SW480 (cell line): ENCODE data around the gene SDF4.
A peak's percentile ranks its signal among the peaks of the same experiment; 100 is the strongest.

Experiments used
- DNase-seq: peaks from one replicate; pipeline ENCODE4 v3.0.0-alpha.2; 2016; ENCODE audit warnings: low spot score

Gene SDF4

GRCh38 chr1:1228187-1228586 lies 3.6 kb downstream of the SDF4 start:
- DNase-seq, result no peak

- no peak for DNase-seq
Measured at GRCh38 chr1:1227386-1227785, 4.4 kb downstream of the SDF4 start.

GRCh38 chr1:1226566-1227362 lies 5.0 kb downstream of the SDF4 start:
- DNase-seq, result no peak

GRCh38 chr1:1225913-1226312 lies 5.9 kb downstream of the SDF4 start:
- DNase-seq, result no peak

- no peak for DNase-seq
Measured at GRCh38 chr1:1225238-1225845, 6.5 kb downstream of the SDF4 start.

GRCh38 chr1:1223891-1224290 lies 7.9 kb downstream of the SDF4 start:
- no peak for DNase-seq

- no peak for DNase-seq
Measured at GRCh38 chr1:1223321-1223720, 8.5 kb downstream of the SDF4 start.

GRCh38 chr1:1222575-1223225 lies 9.1 kb downstream of the SDF4 start:
- DNase-seq, result no peak

- DNase-seq, result no peak
Measured at GRCh38 chr1:1221887-1222574, 9.8 kb downstream of the SDF4 start.

- DNase-seq, result no peak
Measured at GRCh38 chr1:1220197-1220596, 11.6 kb downstream of the SDF4 start.

- DNase-seq, result no peak
Measured at GRCh38 chr1:1219341-1219740, 12.5 kb downstream of the SDF4 start.

- no peak for DNase-seq
Measured at GRCh38 chr1:1218524-1219200, 13.1 kb downstream of the SDF4 start.

- peak; percentile 89 for DNase-seq
Measured at GRCh38 chr1:1217621-1218523, 13.9 kb downstream of the SDF4 start.

GRCh38 chr1:1216770-1217620 lies 14.8 kb downstream of the SDF4 start:
- DNase-seq, result no peak

- no peak for DNase-seq
Measured at GRCh38 chr1:1215881-1216605, 15.8 kb downstream of the SDF4 start.

- no peak for DNase-seq
Measured at GRCh38 chr1:1215080-1215676, 16.6 kb downstream of the SDF4 start.

GRCh38 chr1:1213345-1214265 lies 18.2 kb downstream of the SDF4 start, which contains the start of gene TNFRSF4:
TSS of gene TNFRSF4 (minus strand) at chr1:1214153. CDS start at chr1:1214127, 26 bp downstream.
- peak; percentile 52 for DNase-seq
